ENCODE data around the gene TTC39C.

Gene TTC39C

GRCh38 chr18:24063121-24063731 lies 48.7 kb downstream of the TTC39C start:
- 60% methylated on average over 2 of the region's 4 CpGs for WGBS (ENCODE audit: insufficient coverage)
- Histone ChIP-seq H3K4me3 (ENCODE audit: control insufficient read depth in 1 of 7, extremely low read depth in 1 of 7, insufficient read depth in 4 of 7, low read depth in 2 of 7, low read length in 6 of 7) (no peak overlapping the region), H3K27me3 (replicated peaks in 2 of 5; ENCODE audit: control insufficient read depth in 4 of 5, insufficient read depth in 5 of 5, low read length in 4 of 5) (no peaks in the 10 kb centered on the region), H3K27ac (ENCODE audit: insufficient read depth in 1 of 2, low read depth in 1 of 2, low read length in 2 of 2, poor library complexity in 1 of 2, severe bottlenecking in 2 of 2) (no peak overlapping the region), H3K4me1 (ENCODE audit: control extremely low read depth in 1 of 4, control insufficient read depth in 4 of 4, insufficient read depth in 4 of 4, low read length in 3 of 4) (peaks cover 0 to 8% (median 3%) of the 10 kb centered on the region in 4 experiments), H3K9me3 (ENCODE audit: control extremely low read depth in 1 of 5, control insufficient read depth in 4 of 5, insufficient read depth in 2 of 5, low read depth in 1 of 5, low read length in 4 of 5) (no peaks in the 10 kb centered on the region), H3K36me3 (ENCODE audit: control insufficient read depth in 4 of 4, insufficient read depth in 4 of 4, low read length in 3 of 4) (peaks cover 2 to 13% (median 11%) of the 10 kb centered on the region in 4 experiments)
- no peak for DNase-seq
- CTCF ChIA-PET = interaction anchor here (0.7 kb wide), 1 partner anchor 34 kb away, joined by 3 read pairs; no protein-coding TSS in a partner anchor
- POLR2A ChIA-PET = no interaction called here

GRCh38 chr18:24064391-24065100 lies 50.0 kb downstream of the TTC39C start:
- H3K9me3 ChIP-seq (ENCODE audit: control extremely low read depth in 1 of 5, control insufficient read depth in 4 of 5, insufficient read depth in 2 of 5, low read depth in 1 of 5, low read length in 4 of 5) = no peaks in the 10 kb centered on the region
- H3K27ac ChIP-seq (ENCODE audit: insufficient read depth in 1 of 2, low read depth in 1 of 2, low read length in 2 of 2, poor library complexity in 1 of 2, severe bottlenecking in 2 of 2) = no peak overlapping the region
- WGBS (ENCODE audit: insufficient coverage) = 92% methylated on average over 4 of the region's 8 CpGs
- peaks cover 2 to 13% (median 11%) of the 10 kb centered on the region in 4 experiments for H3K36me3 ChIP-seq (ENCODE audit: control insufficient read depth in 4 of 4, insufficient read depth in 4 of 4, low read length in 3 of 4)
- H3K4me3 ChIP-seq (ENCODE audit: control insufficient read depth in 1 of 7, extremely low read depth in 1 of 7, insufficient read depth in 4 of 7, low read depth in 2 of 7, low read length in 6 of 7) = no peak overlapping the region
- no peak for DNase-seq
- no peaks in the 10 kb centered on the region for H3K27me3 ChIP-seq (replicated peaks in 2 of 5; ENCODE audit: control insufficient read depth in 4 of 5, insufficient read depth in 5 of 5, low read length in 4 of 5)
- peaks cover 0 to 13% (median 7%) of the 10 kb centered on the region in 4 experiments for H3K4me1 ChIP-seq (ENCODE audit: control extremely low read depth in 1 of 4, control insufficient read depth in 4 of 4, insufficient read depth in 4 of 4, low read length in 3 of 4)
- CTCF ChIA-PET = no interaction called here
- POLR2A ChIA-PET = no interaction called here

- ChIA-PET CTCF (no interaction called here), POLR2A (no interaction called here)
- peak in 2 of 3 donors; percentile 33 to 55 for DNase-seq
- H3K27ac ChIP-seq (ENCODE audit: insufficient read depth in 1 of 2, low read depth in 1 of 2, low read length in 2 of 2, poor library complexity in 1 of 2, severe bottlenecking in 2 of 2) = no peak overlapping the region
- no CpG with 5 or more reads among the region's 2 CpGs for WGBS (ENCODE audit: insufficient coverage)
- no peaks in the 10 kb centered on the region for H3K9me3 ChIP-seq (ENCODE audit: control extremely low read depth in 1 of 5, control insufficient read depth in 4 of 5, insufficient read depth in 2 of 5, low read depth in 1 of 5, low read length in 4 of 5)
- no peak overlapping the region for H3K4me3 ChIP-seq (ENCODE audit: control insufficient read depth in 1 of 7, extremely low read depth in 1 of 7, insufficient read depth in 4 of 7, low read depth in 2 of 7, low read length in 6 of 7)
- H3K27me3 ChIP-seq (replicated peaks in 2 of 5; ENCODE audit: control insufficient read depth in 4 of 5, insufficient read depth in 5 of 5, low read length in 4 of 5) = no peaks in the 10 kb centered on the region
- H3K36me3 ChIP-seq (ENCODE audit: control insufficient read depth in 4 of 4, insufficient read depth in 4 of 4, low read length in 3 of 4) = peaks cover 2 to 13% (median 11%) of the 10 kb centered on the region in 4 experiments
- peaks cover 0 to 15% (median 7%) of the 10 kb centered on the region in 4 experiments for H3K4me1 ChIP-seq (ENCODE audit: control extremely low read depth in 1 of 4, control insufficient read depth in 4 of 4, insufficient read depth in 4 of 4, low read length in 3 of 4)
Measured at GRCh38 chr18:24065906-24066305, 51.4 kb downstream of the TTC39C start.

DNA sequence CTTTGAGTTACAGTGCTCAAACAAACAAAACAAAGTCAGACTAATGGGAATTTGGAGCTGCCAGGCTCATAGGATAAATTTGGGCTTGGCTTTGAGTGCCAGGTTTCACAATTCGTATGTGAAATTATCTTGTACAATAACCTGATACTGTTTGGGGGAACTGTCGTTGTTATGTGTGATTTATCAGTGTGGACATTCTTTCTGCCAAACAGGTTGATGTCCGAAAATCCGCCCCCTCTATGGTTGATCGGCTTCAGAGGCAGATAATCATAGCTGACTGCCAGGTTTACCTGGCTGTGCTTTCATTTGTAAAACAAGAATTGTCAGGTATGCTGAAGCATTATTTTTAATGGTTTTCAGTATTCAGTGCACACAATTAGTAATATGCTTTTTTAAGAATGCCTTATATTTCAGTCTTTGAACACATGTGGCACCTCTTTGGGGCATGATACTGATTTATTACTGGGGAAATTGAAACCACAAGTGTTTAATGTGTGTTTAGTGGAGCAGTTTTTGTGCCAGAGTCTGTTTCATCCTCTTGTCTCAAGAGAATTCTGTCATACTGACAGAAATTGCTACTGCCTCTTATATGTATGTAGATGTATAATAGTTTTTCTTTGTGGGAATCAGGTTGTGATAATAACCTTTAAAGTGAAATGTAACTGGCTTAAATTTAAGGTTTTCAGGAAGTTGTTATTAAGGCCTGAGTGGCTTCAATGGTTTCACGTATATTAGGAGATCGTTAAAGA lies 54.6 kb downstream of the TTC39C start:
- H3K27me3 ChIP-seq (replicated peaks in 2 of 5; ENCODE audit: control insufficient read depth in 4 of 5, insufficient read depth in 5 of 5, low read length in 4 of 5) = no peaks in the 10 kb centered on the region
- no peak overlapping the region for H3K4me3 ChIP-seq (ENCODE audit: control insufficient read depth in 1 of 7, extremely low read depth in 1 of 7, insufficient read depth in 4 of 7, low read depth in 2 of 7, low read length in 6 of 7)
- DNase-seq = peak in 2 of 3 donors; percentile 23 to 50
- peaks cover 5 to 26% (median 15%) of the 10 kb centered on the region in 4 experiments for H3K36me3 ChIP-seq (ENCODE audit: control insufficient read depth in 4 of 4, insufficient read depth in 4 of 4, low read length in 3 of 4)
- ChIA-PET POLR2A (no interaction called here), CTCF (interaction anchor here (0.9 kb wide), 1 partner anchor 12 kb away, joined by 3 read pairs; no protein-coding TSS in a partner anchor)
- H3K9me3 ChIP-seq (ENCODE audit: control extremely low read depth in 1 of 5, control insufficient read depth in 4 of 5, insufficient read depth in 2 of 5, low read depth in 1 of 5, low read length in 4 of 5) = peaks cover 0 to under 1% (median 0%) of the 10 kb centered on the region in 5 experiments
- peaks cover 0 to 15% (median 7%) of the 10 kb centered on the region in 4 experiments for H3K4me1 ChIP-seq (ENCODE audit: control extremely low read depth in 1 of 4, control insufficient read depth in 4 of 4, insufficient read depth in 4 of 4, low read length in 3 of 4)
- WGBS (ENCODE audit: insufficient coverage) = 100% methylated on average over 4 of the region's 7 CpGs
- no peak overlapping the region for H3K27ac ChIP-seq (ENCODE audit: insufficient read depth in 1 of 2, low read depth in 1 of 2, low read length in 2 of 2, poor library complexity in 1 of 2, severe bottlenecking in 2 of 2)

DNA sequence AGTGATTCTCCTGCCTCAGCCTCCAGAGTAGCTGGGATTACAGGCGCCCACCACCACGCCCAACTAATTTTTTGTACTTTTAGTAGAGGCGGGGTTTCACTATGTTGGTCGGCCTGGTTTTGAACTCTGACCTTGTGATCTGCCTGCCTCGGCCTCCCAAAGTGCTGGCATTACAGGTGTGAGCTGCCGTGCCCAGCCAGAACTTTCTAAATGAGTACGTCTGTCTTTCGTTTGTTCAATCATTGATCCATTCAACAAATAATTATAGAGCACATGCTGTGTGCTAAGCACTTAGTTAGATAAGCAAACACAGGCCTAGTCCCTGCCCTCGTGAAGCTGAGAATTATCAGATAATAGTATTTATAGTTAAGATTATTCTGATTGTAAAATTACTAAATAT lies 56.5 kb downstream of the TTC39C start:
- ChIA-PET POLR2A (no interaction called here), CTCF (no interaction called here)
- Histone ChIP-seq H3K4me1 (ENCODE audit: control extremely low read depth in 1 of 4, control insufficient read depth in 4 of 4, insufficient read depth in 4 of 4, low read length in 3 of 4) (peaks cover 0 to 12% (median 7%) of the 10 kb centered on the region in 4 experiments), H3K27me3 (replicated peaks in 2 of 5; ENCODE audit: control insufficient read depth in 4 of 5, insufficient read depth in 5 of 5, low read length in 4 of 5) (no peaks in the 10 kb centered on the region), H3K4me3 (ENCODE audit: control insufficient read depth in 1 of 7, extremely low read depth in 1 of 7, insufficient read depth in 4 of 7, low read depth in 2 of 7, low read length in 6 of 7) (no peak overlapping the region), H3K36me3 (ENCODE audit: control insufficient read depth in 4 of 4, insufficient read depth in 4 of 4, low read length in 3 of 4) (peaks cover 5 to 30% (median 18%) of the 10 kb centered on the region in 4 experiments), H3K9me3 (ENCODE audit: control extremely low read depth in 1 of 5, control insufficient read depth in 4 of 5, insufficient read depth in 2 of 5, low read depth in 1 of 5, low read length in 4 of 5) (peaks cover 0 to 3% (median 0%) of the 10 kb centered on the region in 5 experiments), H3K27ac (ENCODE audit: insufficient read depth in 1 of 2, low read depth in 1 of 2, low read length in 2 of 2, poor library complexity in 1 of 2, severe bottlenecking in 2 of 2) (no peak overlapping the region)
- no peak for DNase-seq
- 100% methylated on average over 4 of the region's 9 CpGs for WGBS (ENCODE audit: insufficient coverage)

- H3K27ac ChIP-seq (ENCODE audit: insufficient read depth in 1 of 2, low read depth in 1 of 2, low read length in 2 of 2, poor library complexity in 1 of 2, severe bottlenecking in 2 of 2) = no peak overlapping the region
- CTCF ChIA-PET = no interaction called here
- peaks cover 0 to 3% (median 0%) of the 10 kb centered on the region in 5 experiments for H3K9me3 ChIP-seq (ENCODE audit: control extremely low read depth in 1 of 5, control insufficient read depth in 4 of 5, insufficient read depth in 2 of 5, low read depth in 1 of 5, low read length in 4 of 5)
- H3K27me3 ChIP-seq (replicated peaks in 2 of 5; ENCODE audit: control insufficient read depth in 4 of 5, insufficient read depth in 5 of 5, low read length in 4 of 5) = no peaks in the 10 kb centered on the region
- DNase-seq = no peak
- POLR2A ChIA-PET = no interaction called here
- peaks cover 0 to 9% (median 4%) of the 10 kb centered on the region in 4 experiments for H3K4me1 ChIP-seq (ENCODE audit: control extremely low read depth in 1 of 4, control insufficient read depth in 4 of 4, insufficient read depth in 4 of 4, low read length in 3 of 4)
- peaks cover 5 to 25% (median 15%) of the 10 kb centered on the region in 4 experiments for H3K36me3 ChIP-seq (ENCODE audit: control insufficient read depth in 4 of 4, insufficient read depth in 4 of 4, low read length in 3 of 4)
- no peak overlapping the region for H3K4me3 ChIP-seq (ENCODE audit: control insufficient read depth in 1 of 7, extremely low read depth in 1 of 7, insufficient read depth in 4 of 7, low read depth in 2 of 7, low read length in 6 of 7)
Measured at GRCh38 chr18:24071779-24072178, 57.2 kb downstream of the TTC39C start.

Data from common myeloid progenitor, CD34-positive (primary cell).